ENCODE results near the gene CDH2.
A peak's percentile ranks its signal among the peaks of the same experiment; 100 is the strongest.

CDH2 gene

DNA sequence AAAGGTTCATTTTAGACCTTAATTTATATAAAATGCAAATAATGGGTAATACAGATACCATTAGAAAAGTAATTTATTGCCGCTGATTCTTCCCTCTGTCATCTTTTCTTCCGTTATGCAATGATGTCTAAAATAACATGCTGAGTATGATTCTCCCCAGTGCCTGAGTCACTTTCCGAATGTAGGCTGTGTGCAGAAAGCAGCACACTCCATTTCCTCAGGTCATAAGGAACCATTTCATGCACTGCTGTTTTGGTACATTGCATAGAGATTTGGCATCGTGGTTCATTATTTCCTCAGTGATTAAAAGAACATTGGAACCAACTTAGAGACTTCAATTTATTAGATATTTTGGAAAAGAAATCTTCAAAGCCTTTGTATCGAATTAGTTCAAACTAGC lies 173.5 kb downstream of the CDH2 start:
- DNase-seq = peak in 2 of 56 donors; percentile 6 to 8

DNA sequence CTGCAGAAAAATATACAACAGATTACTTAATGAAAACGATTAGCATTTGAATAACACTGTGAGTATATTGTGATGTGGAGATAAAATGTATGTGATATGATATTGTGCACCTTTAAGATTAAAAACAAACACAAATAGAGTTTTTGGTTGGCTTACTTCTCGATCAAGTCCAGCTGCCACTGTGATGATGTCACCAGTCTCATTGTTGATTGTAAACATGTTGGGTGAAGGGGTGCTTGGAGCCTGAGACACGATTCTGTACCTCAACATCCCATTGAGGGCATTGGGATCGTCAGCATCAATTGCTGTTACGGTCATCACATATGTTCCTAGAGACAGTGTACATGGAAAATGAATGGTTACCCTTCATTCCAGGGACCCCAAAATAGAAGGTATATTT lies 174.1 kb downstream of the CDH2 start:
- DNase-seq = peak in 4 of 56 donors; percentile 3 to 33 (median 9)

DNA sequence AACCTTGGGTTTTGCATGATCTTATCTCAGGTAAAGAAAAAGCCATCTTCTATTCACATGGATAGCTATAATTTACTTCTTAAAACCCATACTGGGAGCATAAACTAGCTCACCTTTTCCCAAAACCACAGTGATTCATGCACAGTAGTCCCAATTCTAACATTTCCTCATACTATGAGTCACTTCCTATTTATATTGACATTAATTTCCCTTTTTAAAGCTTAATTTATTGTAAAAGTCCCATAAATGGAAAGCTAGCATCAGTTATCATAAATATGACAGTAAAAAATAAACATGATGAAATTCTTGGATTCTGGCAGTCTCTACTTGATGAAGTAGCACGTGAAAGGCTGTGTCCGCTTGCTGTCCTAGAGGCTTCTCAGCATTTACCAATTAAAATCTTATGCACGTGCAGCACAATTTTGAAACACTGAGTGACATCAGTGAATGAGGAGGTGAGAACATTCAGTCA lies 180.1 kb downstream of the CDH2 start:
- DNase-seq = no peak

DNA sequence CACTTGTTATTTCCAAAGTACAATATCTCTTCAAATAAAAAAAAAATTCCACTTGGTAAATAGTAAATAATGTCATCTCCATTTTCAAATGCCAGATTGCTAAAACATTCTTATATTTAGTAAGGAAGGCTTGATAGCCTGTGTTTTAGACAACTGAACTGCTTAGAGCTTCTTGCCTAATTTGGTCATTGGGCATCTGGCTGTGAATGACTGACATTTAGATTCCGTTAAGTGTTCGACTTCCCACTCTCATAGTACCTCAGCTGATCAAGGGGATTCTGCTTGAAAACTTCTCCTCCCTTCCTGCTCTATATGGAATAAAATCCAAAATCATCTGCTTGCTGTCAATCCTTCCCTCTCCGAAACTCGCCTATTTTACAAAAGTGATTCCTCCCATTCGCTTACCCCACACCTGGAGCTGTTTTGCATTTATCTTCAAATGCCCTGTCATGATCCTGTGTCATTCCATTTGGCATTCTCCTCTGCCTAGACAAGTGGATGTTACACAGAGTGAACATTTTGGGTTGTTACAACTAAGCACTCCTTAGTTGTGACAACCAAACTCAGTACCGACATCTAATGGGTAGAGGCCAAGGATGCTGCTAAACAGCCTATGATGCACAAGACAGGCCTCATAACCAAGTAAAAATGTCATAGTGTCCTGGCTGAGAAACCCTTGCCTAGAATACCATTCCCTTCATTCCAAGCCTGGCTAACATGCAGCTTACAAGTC lies 181.0 kb downstream of the CDH2 start:
- DNase-seq = no peak

DNA sequence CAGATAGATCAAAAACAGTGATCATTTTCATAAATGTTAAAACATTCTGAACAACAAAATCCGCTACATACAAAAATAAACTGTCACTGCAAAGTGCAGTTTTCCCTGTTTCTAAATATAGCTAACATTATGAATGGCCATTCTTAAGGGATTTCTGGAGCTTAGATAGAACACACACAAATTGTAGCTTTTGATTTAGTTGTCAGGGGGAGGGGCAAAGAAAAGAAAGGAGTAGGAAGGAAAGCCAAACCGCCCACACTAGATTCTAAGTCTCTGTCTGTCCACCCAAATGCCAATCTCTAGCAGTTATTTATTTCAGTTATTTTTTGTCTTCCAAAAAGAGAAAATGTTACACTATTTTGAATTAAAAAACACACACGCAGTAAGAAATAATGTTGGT lies 182.4 kb downstream of the CDH2 start:
- no peak for DNase-seq

DNA sequence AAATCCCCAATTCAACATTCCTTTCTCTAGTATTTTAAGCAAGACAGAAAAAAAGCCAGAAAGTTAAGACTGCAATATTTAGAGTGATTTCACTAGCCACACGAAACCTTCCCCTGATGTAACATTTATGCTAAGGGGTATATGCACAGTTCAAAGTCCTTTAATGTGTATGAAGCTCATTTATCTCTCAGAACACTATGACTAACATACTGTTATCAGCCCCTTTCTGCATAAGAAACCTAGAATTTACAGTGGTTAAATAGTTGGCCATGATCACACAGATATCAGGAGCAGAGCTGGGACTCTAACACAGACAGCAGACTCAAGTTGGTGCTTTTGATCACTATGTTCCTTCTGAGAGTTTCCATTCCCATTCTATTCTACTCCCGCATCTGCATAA lies 185.5 kb downstream of the CDH2 start:
- no peak for DNase-seq

DNA sequence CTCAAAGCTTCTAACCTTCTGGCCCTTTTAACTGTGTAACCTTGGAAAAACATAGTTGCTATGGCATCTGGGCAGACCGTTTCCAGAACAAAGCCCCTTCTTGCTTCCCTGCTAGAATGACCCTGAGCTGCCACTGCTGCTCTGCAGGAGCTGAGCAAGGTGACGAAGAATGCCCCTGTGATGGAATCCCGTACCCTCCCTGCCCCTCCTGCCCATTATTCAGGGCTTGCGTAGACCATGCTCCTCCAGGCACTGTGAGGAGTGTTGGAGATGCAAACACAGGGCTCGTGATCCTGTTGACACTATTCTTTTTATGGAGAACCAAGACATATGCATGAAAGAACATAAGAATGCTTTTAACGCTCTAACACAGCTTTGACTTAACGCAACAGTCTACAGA lies 191.1 kb downstream of the CDH2 start:
- no peak for DNase-seq

DNA sequence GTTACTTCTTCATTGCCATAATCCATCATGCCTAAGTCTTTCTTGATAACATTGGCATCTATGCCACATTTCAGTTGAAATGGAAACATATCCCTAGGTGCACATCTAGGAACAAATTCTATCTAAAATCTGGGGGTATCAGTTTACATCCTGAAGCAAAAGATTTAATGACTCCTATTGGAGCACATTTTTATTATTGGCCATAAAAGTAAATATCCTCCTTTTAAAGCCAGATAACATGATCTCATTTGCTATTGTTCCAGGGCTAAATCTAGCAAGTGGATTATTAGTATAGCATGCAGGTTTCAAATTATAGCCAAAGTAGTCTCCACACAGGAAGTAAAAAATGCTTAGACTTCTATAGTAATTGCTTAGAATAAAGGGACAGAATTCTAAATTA lies 193.2 kb downstream of the CDH2 start:
- DNase-seq = no peak

DNA sequence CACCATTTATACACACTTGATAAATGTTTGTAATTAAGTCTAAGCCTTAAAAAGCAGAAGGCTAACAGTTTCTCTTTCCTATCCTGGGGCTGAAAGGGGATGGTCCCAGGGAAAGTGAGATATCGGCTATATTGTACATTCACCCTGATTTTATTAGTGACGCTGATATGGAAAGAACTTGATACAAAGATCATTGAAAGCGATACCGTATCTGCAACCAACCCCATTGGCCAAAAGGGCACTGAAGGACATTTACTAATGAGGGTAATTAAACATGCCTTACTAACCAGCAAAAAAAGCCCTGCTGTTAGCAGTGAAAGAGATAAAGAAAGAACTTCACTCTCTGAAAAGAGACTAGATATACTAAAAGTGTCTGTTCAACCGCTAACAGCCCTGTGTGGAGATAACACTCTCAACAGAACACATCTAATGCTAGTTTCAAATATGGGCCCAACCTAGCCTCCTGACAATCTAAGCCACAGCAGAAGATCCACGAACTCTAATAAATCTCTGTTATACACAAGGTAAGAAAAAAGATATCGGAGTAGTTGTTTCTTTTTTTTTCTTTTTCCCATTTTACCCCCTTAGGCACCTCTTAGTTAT lies 200.0 kb downstream of the CDH2 start:
- no peak for DNase-seq

DNA sequence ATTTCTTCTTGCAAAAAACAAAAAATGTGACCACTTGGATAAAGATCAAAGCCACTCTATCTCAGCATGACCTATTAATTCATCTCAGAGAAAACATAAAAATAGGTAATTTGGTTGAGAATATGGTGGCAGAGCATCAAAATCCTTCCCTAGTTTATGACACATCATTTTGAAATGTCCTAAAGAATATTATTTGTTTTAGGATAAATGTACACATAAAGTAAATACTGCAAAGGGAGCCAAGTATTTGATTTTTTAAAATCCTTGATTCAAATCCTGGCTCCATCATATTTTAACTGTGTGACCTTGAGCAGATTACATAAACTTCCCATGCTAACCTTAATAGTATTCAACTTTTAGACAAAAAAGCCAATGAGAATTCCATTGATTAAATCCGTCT lies 206.6 kb downstream of the CDH2 start:
- DNase-seq = no peak

DNA sequence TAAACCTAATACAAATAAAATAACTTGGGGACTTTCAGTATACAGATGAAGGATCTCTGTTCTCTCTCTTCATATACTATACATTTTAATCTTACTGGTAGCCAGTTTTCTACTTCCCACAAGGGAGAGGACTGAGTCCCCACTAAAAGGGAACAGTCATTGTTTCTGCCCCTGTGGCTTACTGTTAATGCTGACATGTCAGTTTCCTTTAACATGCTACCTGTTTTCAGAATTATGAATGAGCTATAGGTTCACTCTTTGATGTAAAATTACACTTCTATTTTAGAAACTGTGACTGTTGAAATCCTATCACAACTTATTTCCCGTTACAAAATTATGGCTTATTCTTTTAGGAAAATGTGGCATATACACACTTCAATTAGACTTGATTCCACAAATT lies 207.7 kb downstream of the CDH2 start:
- no peak for DNase-seq

DNA sequence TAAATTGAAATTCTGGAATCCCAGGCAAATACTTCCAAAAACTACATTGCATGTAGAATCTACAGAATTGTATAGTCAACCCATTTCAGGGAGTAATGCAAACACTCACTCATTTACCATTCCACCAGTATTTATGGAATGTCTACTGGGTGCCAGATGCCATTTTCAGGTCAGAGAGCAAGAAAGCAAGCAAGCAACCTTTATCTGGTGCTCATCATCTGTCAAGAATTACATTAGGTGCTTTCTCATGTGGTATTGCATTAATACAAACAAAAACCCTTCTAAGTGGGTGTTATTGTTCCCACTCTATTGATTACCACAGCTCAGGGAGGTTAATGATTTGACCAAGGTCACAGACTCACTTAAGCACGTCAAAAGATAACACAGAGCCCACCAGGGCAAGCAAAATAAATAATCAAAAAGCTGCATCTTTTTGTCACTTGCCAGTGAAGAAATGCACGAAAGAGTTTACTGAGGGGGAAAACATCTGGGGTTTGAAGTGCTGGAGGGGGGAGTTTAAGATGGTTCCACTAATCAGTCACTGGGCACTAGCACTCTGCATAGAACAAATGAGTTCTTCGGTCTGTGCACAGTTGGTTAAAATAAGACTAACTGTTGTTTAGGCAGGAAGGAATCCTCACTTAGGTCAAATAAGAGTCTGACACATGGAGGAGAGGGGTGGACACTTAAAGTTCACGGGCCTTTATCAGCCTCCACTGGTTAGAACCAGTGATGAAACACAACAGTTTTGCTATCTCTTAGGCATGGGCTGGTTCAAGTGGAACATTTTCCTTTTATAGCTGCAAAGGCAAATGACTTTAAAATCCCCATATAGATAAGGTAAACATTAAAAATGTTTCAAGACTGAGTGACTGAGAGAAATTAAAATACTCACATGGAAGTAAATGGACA lies 208.8 kb downstream of the CDH2 start:
- no peak for DNase-seq

DNA sequence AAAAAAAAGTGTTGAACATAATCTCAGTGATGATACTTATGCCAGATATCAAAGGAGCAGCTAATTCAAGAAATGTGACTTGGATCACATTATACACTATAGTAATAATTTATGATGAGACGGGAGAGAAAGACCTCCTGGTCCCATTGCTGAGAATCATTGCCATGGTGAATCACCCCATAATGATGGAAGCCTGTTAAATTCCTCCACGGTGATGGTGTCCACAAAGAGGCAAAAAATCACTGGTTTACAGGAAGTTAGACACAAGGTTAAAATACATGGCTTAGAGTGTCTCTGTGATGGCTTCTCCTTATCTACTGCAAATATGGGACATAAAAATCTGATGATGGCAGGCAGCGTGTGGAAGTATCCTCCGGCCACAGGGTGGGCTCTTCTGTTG lies 210.0 kb downstream of the CDH2 start:
- DNase-seq = no peak

DNA sequence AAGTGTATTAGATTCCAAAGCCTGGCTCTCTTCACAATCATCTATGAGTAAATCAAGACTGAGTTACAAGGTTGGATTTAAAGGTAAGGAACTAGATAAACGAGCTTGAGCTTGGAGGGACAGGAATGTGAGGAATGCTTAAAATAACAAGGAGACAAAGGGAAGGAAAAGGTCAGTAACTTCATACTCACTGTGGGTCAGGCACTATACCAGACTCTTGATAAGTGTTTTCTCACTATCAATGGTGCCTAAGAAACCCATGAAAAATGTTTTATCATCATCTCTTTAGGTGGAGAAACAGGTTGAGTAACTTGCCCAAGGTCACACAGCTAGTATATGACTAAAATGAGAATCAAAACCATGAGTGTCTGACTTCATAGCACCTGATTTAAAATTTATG lies 212.1 kb downstream of the CDH2 start:
- DNase-seq = no peak

DNA sequence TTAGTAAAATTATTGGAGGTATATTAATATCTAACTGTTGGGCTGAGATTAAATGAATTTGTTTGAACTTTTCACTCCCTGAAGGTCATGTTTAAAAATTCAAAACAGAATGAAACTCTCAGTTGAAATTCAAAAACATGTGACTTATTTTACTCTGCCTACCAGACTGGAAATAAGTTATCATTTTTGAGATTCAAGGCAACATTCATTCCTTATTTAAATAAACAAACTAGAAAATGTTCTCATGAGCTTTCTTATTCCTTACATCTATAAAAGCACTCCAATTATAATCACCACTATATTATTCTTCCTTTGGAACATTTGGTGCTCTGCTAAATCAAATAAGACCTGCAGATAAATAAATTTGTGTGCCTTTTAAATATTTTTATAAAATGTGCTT lies 217.8 kb downstream of the CDH2 start:
- no peak for DNase-seq

DNA sequence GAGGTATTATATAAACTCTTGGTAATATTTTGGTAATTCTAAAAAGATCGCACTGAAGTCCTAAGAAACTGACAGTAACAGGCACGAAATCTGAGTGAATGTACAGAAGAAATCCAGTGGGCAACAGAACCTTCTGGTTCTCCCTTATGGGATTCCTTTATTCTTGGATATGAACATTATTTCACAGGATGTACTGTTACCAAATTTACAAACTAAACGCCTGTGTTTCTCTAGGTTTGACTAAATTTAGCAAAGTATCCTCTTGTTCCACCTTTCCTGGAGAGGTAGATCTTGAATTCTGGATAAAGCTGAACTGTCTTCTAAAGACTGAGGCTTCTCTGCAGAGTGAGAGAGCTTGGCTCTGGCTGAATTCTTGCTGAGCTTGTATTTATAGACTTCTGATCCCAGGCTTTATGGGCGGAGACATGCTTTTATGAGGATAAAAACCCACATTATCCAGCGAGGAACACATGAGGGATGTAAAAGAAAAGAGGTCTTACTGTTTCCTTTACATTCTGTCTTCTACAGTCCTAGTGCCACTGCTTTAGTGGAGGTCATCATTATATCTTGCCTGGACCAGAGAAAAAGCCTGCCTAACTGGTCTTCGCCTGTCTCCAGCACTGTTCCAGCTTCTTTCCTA lies 220.8 kb downstream of the CDH2 start:
- no peak for DNase-seq

DNA sequence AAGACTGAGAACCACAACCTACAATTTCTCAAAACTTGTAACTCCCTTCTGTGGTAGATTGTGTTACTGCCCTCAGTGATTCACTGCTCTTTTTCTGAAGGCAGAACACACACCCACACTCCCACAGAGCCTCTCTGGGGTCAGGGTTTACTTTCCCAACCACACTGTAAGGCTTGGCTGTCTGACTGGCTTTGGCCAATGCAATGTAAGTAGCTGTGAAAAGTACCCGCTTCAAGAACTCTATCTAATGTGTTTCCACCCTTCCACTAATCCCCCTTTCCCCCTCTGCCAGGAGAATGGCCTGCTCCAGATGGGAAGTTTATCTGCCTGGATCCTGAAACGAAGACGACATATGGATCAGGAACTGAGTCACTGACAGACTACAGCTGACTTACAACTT lies 222.7 kb downstream of the CDH2 start:
- DNase-seq = no peak

DNA sequence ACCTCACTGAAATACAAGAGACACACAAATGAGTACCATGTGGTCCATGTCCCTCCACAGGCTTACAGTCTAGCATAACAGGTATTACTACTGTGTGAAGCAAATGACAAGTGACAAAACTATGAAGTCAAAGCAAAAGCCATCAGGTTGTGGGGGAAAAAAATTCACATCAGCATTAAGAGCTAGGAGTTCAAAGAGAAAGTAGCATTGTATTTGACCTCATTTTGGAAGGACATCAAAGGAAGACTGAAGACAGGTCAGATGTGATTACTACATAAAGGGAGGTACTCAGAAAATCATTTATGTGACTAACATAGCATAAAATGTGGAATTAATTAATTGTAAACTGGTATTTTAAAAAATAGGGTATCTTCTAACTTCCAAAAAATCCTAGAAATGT lies 224.2 kb downstream of the CDH2 start:
- no peak for DNase-seq

DNA sequence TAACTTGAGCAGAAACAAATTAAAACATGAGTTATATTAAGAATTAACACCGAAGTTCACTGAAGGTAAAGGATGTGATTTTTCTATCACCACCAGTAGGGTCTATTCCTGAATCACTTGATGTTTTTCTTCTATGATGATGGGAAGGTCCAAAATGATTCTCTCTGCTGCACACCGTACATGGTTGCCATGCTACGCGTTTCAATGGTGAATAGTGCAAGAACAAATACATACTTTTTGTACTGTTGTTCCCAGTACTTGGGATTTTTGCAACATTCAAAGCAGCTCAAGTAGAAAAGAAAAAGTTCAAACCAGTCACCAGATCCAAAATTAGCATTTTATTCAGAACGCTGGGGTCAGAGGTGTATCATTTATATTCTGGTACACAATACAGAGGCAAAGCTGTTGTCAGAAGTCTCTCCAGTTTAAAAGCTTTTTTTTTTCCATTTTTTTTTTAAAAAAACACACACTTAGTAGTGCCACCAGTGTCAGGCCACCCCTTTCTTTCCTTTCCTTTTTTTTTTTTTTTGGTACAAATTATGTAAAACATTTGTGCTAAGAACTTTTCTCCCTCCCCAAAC lies 226.2 kb downstream of the CDH2 start:
- no peak for DNase-seq

DNA sequence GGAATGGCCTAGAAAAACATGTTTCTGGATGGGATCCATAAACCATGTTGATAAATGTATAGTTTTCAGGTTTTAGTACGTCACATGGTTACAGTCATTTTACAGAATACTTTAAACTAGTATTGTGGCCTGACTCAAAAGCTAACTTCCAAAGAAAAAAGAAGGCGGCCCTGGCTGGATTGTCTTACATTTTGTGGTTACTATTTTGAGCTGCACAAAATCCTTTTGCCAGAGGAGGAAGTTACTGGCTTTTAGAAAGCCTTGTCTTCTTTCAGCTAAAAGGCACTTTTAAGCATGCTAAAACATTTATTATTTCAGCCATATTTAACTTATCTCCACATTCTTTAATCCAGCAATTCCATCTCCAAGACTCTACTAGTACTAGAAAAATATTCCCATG lies 227.9 kb downstream of the CDH2 start:
- DNase-seq = no peak

DNA sequence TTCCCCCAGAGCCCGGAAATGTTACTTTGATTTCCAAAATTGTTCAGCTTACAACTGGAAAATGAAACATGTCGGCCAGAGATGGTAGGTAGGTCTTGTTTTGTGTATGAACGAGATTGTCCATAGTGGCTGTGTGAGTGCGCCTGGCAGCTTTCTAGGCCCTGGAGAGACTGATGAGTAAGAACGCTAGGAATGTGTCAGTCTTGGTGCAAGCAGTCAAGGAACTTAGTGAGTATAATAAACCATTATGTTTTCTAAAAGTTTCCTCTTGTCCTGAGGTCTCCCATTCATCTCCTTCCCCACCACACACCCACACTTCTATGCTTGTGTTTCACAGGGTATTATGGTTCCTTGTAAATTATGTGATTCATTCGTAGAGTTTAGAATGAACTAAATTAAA lies 234.2 kb downstream of the CDH2 start:
- no peak for DNase-seq

DNA sequence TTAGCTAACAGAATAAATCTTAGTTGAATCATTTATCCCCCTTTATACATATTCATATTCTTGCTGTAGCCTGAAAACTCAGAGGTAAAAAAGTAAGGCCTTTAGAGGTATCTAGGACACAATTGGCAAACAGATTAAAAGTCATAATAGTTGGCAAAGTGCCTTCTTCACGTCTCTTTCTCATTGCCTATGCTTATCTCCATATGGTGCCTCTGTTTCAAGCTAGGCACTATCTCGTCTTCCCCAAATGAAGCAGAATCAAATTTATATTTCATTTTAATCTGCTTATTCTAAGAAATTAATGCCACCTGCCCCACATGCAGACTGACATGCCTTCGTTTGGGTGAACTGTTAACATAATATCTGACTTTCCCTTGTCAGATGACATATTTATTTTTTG lies 245.4 kb downstream of the CDH2 start:
- DNase-seq = no peak

Measured in amygdala (tissue), 56 donors.